HL-60 (cell line): ENCODE results near the gene IRAK2.
A peak's percentile ranks its signal among the peaks of the same experiment; 100 is the strongest.

Experiments
- CTCF ChIP-seq: IDR thresholded peaks from one replicate; pipeline ENCODE4 v1.5.1; 2011; ENCODE audit warnings: low read length, control low read depth, inconsistent platforms; ENCODE audit not compliant: insufficient read depth
- GABPA ChIP-seq: IDR thresholded peaks from 2 replicates; pipeline ENCODE4 v1.6.1; 2012; ENCODE audit warnings: low read depth
- POLR2AphosphoS5 ChIP-seq: IDR thresholded peaks from 2 replicates; pipeline ENCODE4 v1.6.1; 2012; ENCODE audit warnings: low read depth

GRCh38 chr3:10248184-10248983 lies 83.7 kb downstream of the IRAK2 start, which contains the start of gene TATDN2:
- peak; percentile 69; the same call in 1 of the 2 replicates for TF ChIP-seq POLR2AphosphoS5
- no peak for TF ChIP-seq CTCF
- TF ChIP-seq GABPA, result no peak
